GM12878 (cell line): Measurements from ENCODE around the gene ITSN2. TPM values are rescaled to one million over a fixed set of nuclear protein-coding genes. Genes with fewer than 3 reads are reported as not detected.

Experiments
- ATAC-seq: fragments of 200-7000 bp; cut with Tn5 transposase; 3 replicates; pipeline ENCODE4 v1.9.1; 2020; ENCODE audit warnings: mild to moderate bottlenecking, moderate library complexity
- BruUV-seq: library from RNA; stranded (reverse); fragments of 400-500 nt; replicated peaks from 2 replicates; lab custom pipeline; 2021; lab: Mats Ljungman, UMichigan
- CTCF ChIA-PET: fragments of 300-600 bp; sonication (Branson Sonifier 250); formaldehyde crosslinking; extraction: SDS; loops from one replicate; lab custom pipeline; 2021; ENCODE audit warnings: inconsistent platforms; lab: Yijun Ruan, JAX
- POLR2A ChIA-PET: fragments of 350-600 bp; formaldehyde crosslinking; extraction: SDS; loops from one replicate; lab custom pipeline; 2021; ENCODE audit warnings: inconsistent platforms; lab: Charles Lee
- RAD21 ChIA-PET: fragments of 300-600 bp; sonication (Branson Sonifier 250); formaldehyde crosslinking; loops from one replicate; lab custom pipeline; 2023; ENCODE audit warnings: antibody characterized with exemption; ENCODE audit not compliant: unreplicated experiment; lab: Charles Lee
- SMC1A ChIA-PET: fragments of 300-600 bp; sonication (Branson Sonifier 250); formaldehyde crosslinking; loops from one replicate; lab custom pipeline; 2023; ENCODE audit not compliant: unreplicated experiment, uncharacterized antibody; lab: Charles Lee
- DNase-seq: peaks from one replicate; pipeline ENCODE4 v3.0.0-alpha.2; 2011; ENCODE audit warnings: low read depth, low spot score
- FAIRE-seq: peaks from 3 replicates; lab custom pipeline; 2011; peaks lifted over from hg19 to GRCh38; lab: Jason Lieb, UNC
- H2AFZ ChIP-seq: 2 replicates; pipeline ENCODE4 v1.6.0; 2011; ENCODE audit warnings: low read depth, low read length, control low read depth; ENCODE audit not compliant: control insufficient read depth
- H3K27ac ChIP-seq: 2 replicates; pipeline ENCODE4 v1.5.1; 2011; ENCODE audit warnings: control low read depth; ENCODE audit not compliant: control insufficient read depth, insufficient read depth
- H3K27me3 ChIP-seq, 2 experiments: replicated peaks in 1 of 2; 2 replicates each; pipeline versions ENCODE4 v1.6.0 to v1.6.1; 2011; ENCODE audit warnings: low read length in 1 of 2; ENCODE audit not compliant: control insufficient read depth in 2 of 2, insufficient read depth in 2 of 2
- H3K36me3 ChIP-seq, 2 experiments: 2 replicates each; pipeline ENCODE4 v1.5.1; 2011; ENCODE audit warnings: low read length in 1 of 2; ENCODE audit not compliant: control insufficient read depth in 2 of 2, insufficient read depth in 2 of 2
- H3K4me1 ChIP-seq: 2 replicates; pipeline ENCODE4 v1.6.1; 2011; ENCODE audit warnings: mild to moderate bottlenecking, low read length, moderate library complexity, mixed read lengths; ENCODE audit not compliant: control insufficient read depth, insufficient read depth
- H3K4me2 ChIP-seq: 2 replicates; pipeline ENCODE4 v1.6.0; 2011; ENCODE audit warnings: control low read depth; ENCODE audit not compliant: control insufficient read depth, insufficient read depth
- H3K4me3 ChIP-seq: fragments of 200-600 bp; sonication (generic); 2 replicates; pipeline ENCODE4 v1.5.1; 2016
- H3K79me2 ChIP-seq: 2 replicates; pipeline ENCODE4 v1.6.0; 2011; ENCODE audit warnings: low read length; ENCODE audit not compliant: control insufficient read depth, insufficient read depth
- H3K9ac ChIP-seq: 2 replicates; pipeline ENCODE4 v1.8.0; 2011; ENCODE audit warnings: low read length, control low read depth, mixed read lengths; ENCODE audit not compliant: control insufficient read depth, insufficient read depth
- H3K9me3 ChIP-seq: replicated peaks from 3 replicates; pipeline ENCODE4 v1.5.1; 2011; ENCODE audit warnings: mild to moderate bottlenecking, low read length; ENCODE audit not compliant: control insufficient read depth, insufficient read depth
- H4K20me1 ChIP-seq: 2 replicates; pipeline ENCODE4 v1.6.0; 2011; ENCODE audit not compliant: control insufficient read depth, insufficient read depth
- CBFB ChIP-seq: IDR thresholded peaks from 2 replicates; pipeline ENCODE4 v1.6.1; 2016; ENCODE audit warnings: antibody characterized with exemption, low read depth
- CBX5 ChIP-seq: sonication (generic); IDR thresholded peaks from 2 replicates; pipeline ENCODE4 v1.6.1; 2016; ENCODE audit warnings: low read depth, moderate library complexity, mild to moderate bottlenecking, inconsistent platforms
- CEBPB ChIP-seq, 2 experiments: fragments of 150-350 bp in 1 of 2; IDR thresholded peaks; 2 replicates each; pipeline ENCODE4 v1.6.1; 2012 to 2014; ENCODE audit warnings: low read depth in 2 of 2, low read length in 2 of 2, borderline replicate concordance in 1 of 2, inconsistent platforms in 1 of 2
- EED ChIP-seq: sonication (generic); IDR thresholded peaks from 2 replicates; pipeline ENCODE4 v1.6.1; 2016; ENCODE audit warnings: antibody characterized with exemption, low read depth
- ELK1 ChIP-seq: IDR thresholded peaks from 2 replicates; pipeline ENCODE4 v1.6.1; 2012; ENCODE audit warnings: low read depth, low read length, improper control_type of control experiment
- HCFC1 ChIP-seq: fragments of 150-350 bp; IDR thresholded peaks from 2 replicates; pipeline ENCODE4 v1.6.1; 2014; ENCODE audit warnings: low read length
- KAT2A ChIP-seq: conservative IDR thresholded peaks from 2 replicates; pipeline ENCODE4 v1.6.1; 2011; ENCODE audit warnings: low read depth, low read length; ENCODE audit not compliant: control insufficient read depth
- MTA2 ChIP-seq: fragments of 450-650 bp; IDR thresholded peaks from 2 replicates; pipeline ENCODE4 v1.6.1; 2016; ENCODE audit warnings: low read depth, mild to moderate bottlenecking, moderate library complexity
- POLR2A ChIP-seq: IDR thresholded peaks from 2 replicates; pipeline ENCODE4 v1.6.1; 2011; ENCODE audit warnings: low read depth, mild to moderate bottlenecking, low read length
- SMAD5 ChIP-seq: IDR thresholded peaks from 2 replicates; pipeline ENCODE4 v1.6.1; 2016; ENCODE audit warnings: antibody characterized with exemption, low read depth
- SREBF2 ChIP-seq: IDR thresholded peaks from 2 replicates; pipeline ENCODE4 v1.6.1; 2012; ENCODE audit warnings: mild to moderate bottlenecking, low read length
- USF1 ChIP-seq: IDR thresholded peaks from 2 replicates; pipeline ENCODE4 v1.6.1; 2011; ENCODE audit warnings: borderline replicate concordance, low read depth, mild to moderate bottlenecking, moderate library complexity, mixed read lengths, low read length; ENCODE audit not compliant: insufficient read depth; ENCODE audit errors: extremely low read length
- YY1 ChIP-seq: IDR thresholded peaks from 2 replicates; pipeline ENCODE4 v1.6.1; 2011; ENCODE audit warnings: low read depth, mild to moderate bottlenecking, low read length
- WGBS: methylation state at CpG from one replicate; pipeline ENCODE4 v1.1.6; 2016; ENCODE audit warnings: low lambda C conversion rate; ENCODE audit not compliant: insufficient replicate concordance, insufficient coverage; ENCODE audit errors: missing lambda C conversion rate; 5-methylcytosine and 5-hydroxymethylcytosine counted together
- in situ Hi-C: fragments of 300-500 bp; cut with MboI; formaldehyde crosslinking; loops from 9 replicates; pipeline ENCODE4 v1.14.3; 2018; ENCODE audit warnings: mixed read lengths
- intact Hi-C: fragments of 100-400 bp; cut with micrococcal nuclease; formaldehyde crosslinking; loops from one replicate; pipeline ENCODE4 v1.14.2; 2022; ENCODE audit not compliant: unreplicated experiment
- polyA plus RNA-seq, 11 experiments: library from polyadenylated mRNA; depleted of rRNA in 4 of 11; unstranded in 6 of 11; stranded (reverse) in 5 of 11; fragments of >200 nt; fragmentation: Nextera tagmentation in 4 of 11; fragmentation: Illumina TruSeq in 1 of 11; extraction: Ambion mirVana in 4 of 11; extraction: Trizol in 1 of 11; gene quantifications; 1 replicate in 1 of 11; 2 replicates in 10 of 11; pipeline versions ENCODE4 v1.2.1 to v1.2.3, GENCODE V29; 2011 to 2016; ENCODE audit warnings: inconsistent platforms in 2 of 11, missing spikeins in 2 of 11, low read depth in 1 of 11
- total RNA-seq, 4 experiments: library from RNA; depleted of rRNA in 3 of 4; stranded (reverse); fragments of >200 nt in 3 of 4; fragmentation: Illumina TruSeq in 1 of 4; extraction: Trizol in 1 of 4; gene quantifications; 2 replicates each; pipeline versions ENCODE4 v1.2.1 to v1.2.3, GENCODE V29; 2013 to 2021
- TF ChIP-seq, protein P1 (sequence below): fragments of 450-650 bp; conservative IDR thresholded peaks from 2 replicates; pipeline ENCODE4 v1.6.1; 2017; ENCODE audit warnings: mild to moderate bottlenecking, moderate library complexity
- TF ChIP-seq, protein P2 (sequence below): IDR thresholded peaks from 2 replicates; pipeline ENCODE4 v1.6.1; 2011; ENCODE audit warnings: low read depth, low read length, improper control_type of control experiment, borderline replicate concordance

ITSN2 gene
- total and polyA plus RNA-seq, 10 of the 15 experiments (the other 5 are each of a cell fraction or from before 2014, with no cell fraction given), result 20.5 to 80.0 (median 54.7) TPM

DNA sequence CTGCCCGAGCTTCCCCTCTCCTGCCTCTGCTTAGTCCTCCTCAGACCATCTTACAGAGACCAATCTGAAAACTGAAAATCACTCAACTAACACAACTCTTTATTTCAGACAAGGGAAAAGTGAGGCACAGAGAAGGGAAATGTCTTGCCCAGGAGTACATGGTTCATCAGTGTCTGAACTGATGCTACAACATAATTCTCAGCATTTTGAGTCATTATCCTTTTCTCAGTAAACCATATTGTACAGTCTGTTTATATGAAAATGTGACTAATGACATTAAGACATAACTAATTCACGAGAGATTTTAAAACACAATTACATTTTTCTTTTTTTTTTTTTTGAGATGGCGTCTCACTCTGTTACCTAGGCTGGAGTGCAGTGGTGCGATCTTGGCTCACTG lies 62.7 kb downstream of the ITSN2 start:
- intact Hi-C loops (loop anchor here (5.0 kb wide), 1 partner anchor 85 kb away; no protein-coding TSS in a partner anchor), in situ Hi-C loops (no loop called here)
- FAIRE-seq (no peak), ATAC-seq (no peak), DNase-seq (no peak)
- Histone ChIP-seq H3K4me1 (no peaks in the 10 kb centered on the region), H3K27ac (no peak overlapping the region), H3K9ac (no peak overlapping the region), H4K20me1 (no peaks in the 10 kb centered on the region), H3K27me3 (no peaks in the 10 kb centered on the region), H2AFZ (no peak overlapping the region), H3K36me3 (peaks cover 9 to 36% of the 10 kb centered on the region in 2 experiments), H3K4me3 (no peak overlapping the region), H3K4me2 (no peak overlapping the region), H3K79me2 (no peaks in the 10 kb centered on the region), H3K9me3 (no peaks in the 10 kb centered on the region)
- ChIA-PET CTCF (no interaction called here), POLR2A (interaction anchor here (0.6 kb wide), 1 partner anchor 96 kb away, joined by 5 read pairs; no protein-coding TSS in a partner anchor), SMC1A (no interaction called here), RAD21 (no interaction called here)
- 97% methylated on average over 3 of the region's 4 CpGs for WGBS
- no peak for TF ChIP-seq YY1
- TF ChIP-seq KAT2A, result no peak
- TF ChIP-seq, protein P1, sequence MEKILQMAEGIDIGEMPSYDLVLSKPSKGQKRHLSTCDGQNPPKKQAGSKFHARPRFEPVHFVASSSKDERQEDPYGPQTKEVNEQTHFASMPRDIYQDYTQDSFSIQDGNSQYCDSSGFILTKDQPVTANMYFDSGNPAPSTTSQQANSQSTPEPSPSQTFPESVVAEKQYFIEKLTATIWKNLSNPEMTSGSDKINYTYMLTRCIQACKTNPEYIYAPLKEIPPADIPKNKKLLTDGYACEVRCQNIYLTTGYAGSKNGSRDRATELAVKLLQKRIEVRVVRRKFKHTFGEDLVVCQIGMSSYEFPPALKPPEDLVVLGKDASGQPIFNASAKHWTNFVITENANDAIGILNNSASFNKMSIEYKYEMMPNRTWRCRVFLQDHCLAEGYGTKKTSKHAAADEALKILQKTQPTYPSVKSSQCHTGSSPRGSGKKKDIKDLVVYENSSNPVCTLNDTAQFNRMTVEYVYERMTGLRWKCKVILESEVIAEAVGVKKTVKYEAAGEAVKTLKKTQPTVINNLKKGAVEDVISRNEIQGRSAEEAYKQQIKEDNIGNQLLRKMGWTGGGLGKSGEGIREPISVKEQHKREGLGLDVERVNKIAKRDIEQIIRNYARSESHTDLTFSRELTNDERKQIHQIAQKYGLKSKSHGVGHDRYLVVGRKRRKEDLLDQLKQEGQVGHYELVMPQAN, result no peak
- TF ChIP-seq HCFC1, result no peak
- TF ChIP-seq SMAD5, result no peak
- no peak for TF ChIP-seq EED
- TF ChIP-seq SREBF2, result no peak
- no peak for TF ChIP-seq CEBPB (IDR thresholded peaks at IDR 0.05; ENCODE audit: borderline replicate concordance in 1 of 2, low read depth in 2 of 2, low read length in 2 of 2)
- no peak for TF ChIP-seq MTA2
- no peak for TF ChIP-seq POLR2A
- no peak for TF ChIP-seq CBX5
- TF ChIP-seq, protein P2, sequence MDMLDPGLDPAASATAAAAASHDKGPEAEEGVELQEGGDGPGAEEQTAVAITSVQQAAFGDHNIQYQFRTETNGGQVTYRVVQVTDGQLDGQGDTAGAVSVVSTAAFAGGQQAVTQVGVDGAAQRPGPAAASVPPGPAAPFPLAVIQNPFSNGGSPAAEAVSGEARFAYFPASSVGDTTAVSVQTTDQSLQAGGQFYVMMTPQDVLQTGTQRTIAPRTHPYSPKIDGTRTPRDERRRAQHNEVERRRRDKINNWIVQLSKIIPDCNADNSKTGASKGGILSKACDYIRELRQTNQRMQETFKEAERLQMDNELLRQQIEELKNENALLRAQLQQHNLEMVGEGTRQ, result no peak
- no peak for TF ChIP-seq USF1
- no peak for TF ChIP-seq CBFB
- TF ChIP-seq ELK1, result no peak
- BruUV-seq, result no TSS peak
